Activated B cell treated with CpG ODN at 0.5 μM for 24 hours (primary cell): ENCODE results near the gene ATP7B. TPM values are rescaled to one million over a fixed set of nuclear protein-coding genes. Genes with fewer than 3 reads are reported as not detected.

Source experiments
- ATAC-seq: fragments of 200-7000 bp; cut with Tn5 transposase; one replicate; pipeline ENCODE4 v1.10.0; 2021; ENCODE audit warnings: low read depth, mild to moderate bottlenecking, moderate library complexity
- CTCF ChIA-PET: fragments of 350-600 bp; sonication (Branson Sonifier 250); formaldehyde crosslinking; loops from one replicate; lab custom pipeline; 2021; ENCODE audit warnings: antibody characterized with exemption; lab: Charles Lee
- POLR2A ChIA-PET: fragments of 350-600 bp; sonication (Branson Sonifier 250); formaldehyde crosslinking; loops from one replicate; lab custom pipeline; 2021; ENCODE audit warnings: antibody characterized with exemption; lab: Charles Lee
- DNase-seq: peaks from one replicate; pipeline ENCODE4 v3.0.0; 2022
- H3K27ac Mint-ChIP-seq: one replicate; pipeline ENCODE4 v1.8.0; 2020; ENCODE audit warnings: mixed read lengths
- H3K27me3 Mint-ChIP-seq: one replicate; pipeline ENCODE4 v1.8.0; 2021; ENCODE audit warnings: mixed read lengths
- H3K36me3 Mint-ChIP-seq: one replicate; pipeline ENCODE4 v1.8.0; 2021; ENCODE audit warnings: low read depth, mixed read lengths
- H3K4me1 Mint-ChIP-seq: one replicate; pipeline ENCODE4 v1.8.0; 2021; ENCODE audit warnings: mixed read lengths
- H3K4me3 Mint-ChIP-seq: one replicate; pipeline ENCODE4 v1.8.0; 2020; ENCODE audit warnings: mild to moderate bottlenecking, mixed read lengths
- H3K9me3 Mint-ChIP-seq: one replicate; pipeline ENCODE4 v1.8.0; 2020; ENCODE audit warnings: mixed read lengths
- intact Hi-C: fragments of 100-400 bp; cut with micrococcal nuclease; formaldehyde crosslinking; loops from one replicate; pipeline ENCODE4 v1.15.1; 2024
- total RNA-seq: library from RNA; stranded (reverse); gene quantifications from 2 replicates; pipeline ENCODE4 v1.2.3, GENCODE V29; 2022
- TF ChIP-seq, protein P1 (sequence below): fragments of 200-600 bp; IDR thresholded peaks from one replicate; pipeline ENCODE4 v1.8.0; 2022; ENCODE audit warnings: antibody characterized with exemption, mild to moderate bottlenecking

ATP7B gene
- total RNA-seq, 1 donor from 2014 or later = 0.40 TPM

DNA sequence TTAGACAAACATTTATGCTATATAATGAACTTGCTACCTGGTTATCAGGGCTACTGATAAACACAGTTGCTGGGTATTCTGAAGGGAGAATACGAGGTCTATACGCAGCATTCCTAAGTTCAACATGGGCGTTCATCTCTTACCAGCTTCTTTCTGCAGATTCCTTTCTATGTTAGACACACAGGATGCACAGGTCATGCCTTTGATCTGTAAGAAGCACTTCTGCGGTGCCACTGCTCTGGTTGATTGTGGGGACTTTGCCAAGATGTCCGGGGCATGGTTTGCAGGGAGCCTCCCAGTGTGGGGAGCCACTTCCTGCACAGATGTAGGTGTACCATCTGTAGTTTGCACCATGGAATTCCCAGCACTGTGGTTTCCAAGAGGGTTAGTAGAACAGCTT is 40.9 kb downstream of the ATP7B start:
- POLR2A ChIA-PET = no interaction called here
- Mint-ChIP-seq H3K4me1 (no peaks in the 10 kb centered on the region), H3K4me3 (no peak overlapping the region), H3K36me3 (no peaks in the 10 kb centered on the region), H3K27me3 (peaks cover 7% of the 10 kb centered on the region), H3K27ac (no peak overlapping the region), H3K9me3 (no peaks in the 10 kb centered on the region)
- CTCF ChIA-PET = no interaction called here
- ATAC-seq = no peak
- intact Hi-C loops = no loop called here
- DNase-seq = no peak
- TF ChIP-seq, protein P1, sequence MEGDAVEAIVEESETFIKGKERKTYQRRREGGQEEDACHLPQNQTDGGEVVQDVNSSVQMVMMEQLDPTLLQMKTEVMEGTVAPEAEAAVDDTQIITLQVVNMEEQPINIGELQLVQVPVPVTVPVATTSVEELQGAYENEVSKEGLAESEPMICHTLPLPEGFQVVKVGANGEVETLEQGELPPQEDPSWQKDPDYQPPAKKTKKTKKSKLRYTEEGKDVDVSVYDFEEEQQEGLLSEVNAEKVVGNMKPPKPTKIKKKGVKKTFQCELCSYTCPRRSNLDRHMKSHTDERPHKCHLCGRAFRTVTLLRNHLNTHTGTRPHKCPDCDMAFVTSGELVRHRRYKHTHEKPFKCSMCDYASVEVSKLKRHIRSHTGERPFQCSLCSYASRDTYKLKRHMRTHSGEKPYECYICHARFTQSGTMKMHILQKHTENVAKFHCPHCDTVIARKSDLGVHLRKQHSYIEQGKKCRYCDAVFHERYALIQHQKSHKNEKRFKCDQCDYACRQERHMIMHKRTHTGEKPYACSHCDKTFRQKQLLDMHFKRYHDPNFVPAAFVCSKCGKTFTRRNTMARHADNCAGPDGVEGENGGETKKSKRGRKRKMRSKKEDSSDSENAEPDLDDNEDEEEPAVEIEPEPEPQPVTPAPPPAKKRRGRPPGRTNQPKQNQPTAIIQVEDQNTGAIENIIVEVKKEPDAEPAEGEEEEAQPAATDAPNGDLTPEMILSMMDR = no peak

DNA sequence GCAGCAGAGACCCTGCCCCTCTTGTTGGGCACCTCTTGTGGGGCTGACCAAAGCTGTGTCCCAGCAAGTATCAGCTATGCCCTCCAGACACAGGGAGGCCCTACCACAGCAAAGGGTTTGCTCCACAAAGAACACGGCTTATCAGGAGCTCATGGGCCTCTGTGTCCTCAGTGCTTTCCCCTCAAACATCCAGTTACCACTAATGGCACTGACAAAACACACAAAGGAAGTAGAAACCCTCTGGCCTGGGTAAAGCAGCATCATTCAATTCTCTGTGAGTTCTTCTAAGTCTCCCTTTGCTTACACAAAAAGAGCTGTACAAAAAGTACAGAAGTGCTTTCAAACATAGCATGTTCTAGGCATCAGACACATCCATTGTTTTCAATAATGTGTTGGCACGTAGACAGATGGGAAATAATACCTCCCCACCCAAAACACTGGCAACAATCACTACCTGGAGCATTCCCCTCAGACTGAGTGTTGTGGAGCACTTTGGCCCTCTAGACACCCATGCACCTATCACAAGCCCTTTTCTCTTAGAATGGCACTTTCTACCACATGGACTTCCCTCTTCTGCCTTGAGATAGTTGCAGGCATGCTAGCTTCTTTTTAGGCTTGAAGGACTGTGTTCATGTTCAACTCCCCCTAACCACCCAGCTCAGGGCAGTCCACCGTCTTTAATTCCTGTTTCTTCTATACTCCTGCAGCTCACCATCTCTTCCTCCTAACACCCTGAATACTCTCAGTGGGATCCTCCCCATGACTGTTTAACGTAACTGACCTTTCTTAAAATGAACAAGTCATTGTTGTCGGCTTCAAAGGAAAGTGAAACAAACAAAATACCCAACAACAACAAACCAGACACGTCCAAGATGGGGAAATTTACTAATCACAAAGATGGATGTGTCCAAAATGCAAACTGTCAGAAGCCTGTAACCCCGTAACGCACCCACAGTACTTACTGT is 43.5 kb downstream of the ATP7B start:
- intact Hi-C loops = no loop called here
- DNase-seq = no peak
- Mint-ChIP-seq H3K9me3 (no peaks in the 10 kb centered on the region), H3K27me3 (peaks cover 4% of the 10 kb centered on the region), H3K27ac (no peak overlapping the region), H3K4me3 (no peak overlapping the region), H3K4me1 (no peaks in the 10 kb centered on the region), H3K36me3 (no peaks in the 10 kb centered on the region)
- POLR2A ChIA-PET = no interaction called here
- no peak for ATAC-seq
- TF ChIP-seq, protein P1 = no peak
- CTCF ChIA-PET = no interaction called here

DNA sequence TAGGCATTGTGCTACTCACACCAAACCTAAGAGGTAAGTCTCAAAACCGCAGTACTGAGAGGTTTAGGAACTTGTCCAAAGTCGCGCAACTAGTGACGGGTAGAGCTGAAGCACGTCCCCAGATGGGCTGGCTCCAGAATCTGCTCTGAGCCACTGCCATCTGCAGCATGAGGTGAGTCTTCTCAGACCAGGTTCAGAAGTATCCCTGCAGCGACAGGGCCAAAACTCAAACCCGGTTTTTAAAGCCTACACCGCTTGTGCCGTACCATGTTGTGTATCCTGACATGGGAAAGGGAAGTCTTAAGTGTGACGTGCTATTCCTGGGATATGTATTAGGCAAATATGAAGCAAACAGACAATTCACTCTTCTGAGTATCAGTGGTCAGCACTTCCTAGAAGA is 45.1 kb downstream of the ATP7B start:
- H3K4me3 Mint-ChIP-seq = no peak overlapping the region
- no peaks in the 10 kb centered on the region for H3K4me1 Mint-ChIP-seq
- H3K36me3 Mint-ChIP-seq = no peaks in the 10 kb centered on the region
- H3K27ac Mint-ChIP-seq = no peak overlapping the region
- intact Hi-C loops = no loop called here
- no peaks in the 10 kb centered on the region for H3K9me3 Mint-ChIP-seq
- POLR2A ChIA-PET = no interaction called here
- CTCF ChIA-PET = no interaction called here
- TF ChIP-seq, protein P1 = no peak
- H3K27me3 Mint-ChIP-seq = no peaks in the 10 kb centered on the region
- no peak for DNase-seq
- no peak for ATAC-seq

- intact Hi-C loops = no loop called here
- DNase-seq (no peak), ATAC-seq (no peak)
- Mint-ChIP-seq H3K27me3 (no peaks in the 10 kb centered on the region), H3K4me1 (peaks cover 18% of the 10 kb centered on the region), H3K9me3 (no peaks in the 10 kb centered on the region), H3K27ac (no peak overlapping the region), H3K4me3 (no peak overlapping the region), H3K36me3 (no peaks in the 10 kb centered on the region)
- POLR2A ChIA-PET = no interaction called here
- CTCF ChIA-PET = no interaction called here
- TF ChIP-seq, protein P1 = no peak
These were observed 49.5 kb downstream of the ATP7B start for GRCh38 chr13:51961493-51962403.

DNA sequence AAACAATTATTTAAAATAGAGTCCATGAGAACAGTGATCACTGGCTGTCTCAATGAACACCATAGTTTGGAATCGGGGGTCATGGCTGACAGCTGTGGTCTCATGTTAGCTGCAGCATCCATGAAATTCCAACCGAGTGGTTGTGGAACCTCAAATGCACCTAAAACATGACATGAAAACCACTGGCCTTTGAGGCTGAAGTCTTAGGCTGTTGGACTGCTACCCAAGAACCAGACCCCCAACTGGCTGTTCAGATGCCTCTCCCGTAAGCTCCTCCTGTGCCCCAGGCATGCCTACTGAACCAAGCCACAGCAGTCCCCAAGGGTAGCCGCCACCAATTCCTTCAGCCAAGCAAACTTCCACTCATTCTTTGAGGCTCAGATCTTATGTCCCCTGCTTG is 50.5 kb downstream of the ATP7B start:
- no peak for DNase-seq
- ATAC-seq = no peak
- TF ChIP-seq, protein P1 = no peak
- no peak overlapping the region for H3K4me3 Mint-ChIP-seq
- H3K36me3 Mint-ChIP-seq = no peaks in the 10 kb centered on the region
- ChIA-PET CTCF (no interaction called here), POLR2A (no interaction called here)
- no peak overlapping the region for H3K27ac Mint-ChIP-seq
- no peaks in the 10 kb centered on the region for H3K27me3 Mint-ChIP-seq
- peaks cover 18% of the 10 kb centered on the region for H3K4me1 Mint-ChIP-seq
- intact Hi-C loops = no loop called here
- H3K9me3 Mint-ChIP-seq = no peaks in the 10 kb centered on the region
